Muscle layer of colon (tissue), 2 donors: ENCODE data around the gene APOBEC3B.
"Not testable (repeated sequence)": the region's sequence is repeated elsewhere in the genome, so short reads cannot be mapped to it uniquely, and the experiment has no call there.

Experiments
- H3K27ac ChIP-seq: one replicate; pipeline ENCODE4 v1.7.0; 2013; ENCODE audit warnings: low read depth, mild to moderate bottlenecking, low read length, moderate library complexity
- H3K27me3 ChIP-seq, 2 donors: one replicate each; pipeline ENCODE4 v1.7.0; 2013; ENCODE audit warnings: low read length in 2 of 2, mild to moderate bottlenecking in 2 of 2; ENCODE audit not compliant: insufficient read depth in 2 of 2, control insufficient read depth in 1 of 2
- H3K36me3 ChIP-seq: one replicate; pipeline ENCODE4 v1.7.0; 2013; ENCODE audit warnings: mild to moderate bottlenecking, low read length; ENCODE audit not compliant: insufficient read depth
- H3K4me1 ChIP-seq: one replicate; pipeline ENCODE4 v1.7.0; 2013; ENCODE audit warnings: mild to moderate bottlenecking, low read length; ENCODE audit not compliant: insufficient read depth
- H3K4me3 ChIP-seq, 2 donors: one replicate each; pipeline ENCODE4 v1.7.0; 2013; ENCODE audit warnings: low read length in 2 of 2, low read depth in 1 of 2, mild to moderate bottlenecking in 1 of 2, moderate library complexity in 1 of 2
- H3K9ac ChIP-seq: one replicate; pipeline ENCODE4 v1.7.0; 2013; ENCODE audit warnings: low read length
- H3K9me3 ChIP-seq: one replicate; pipeline ENCODE4 v1.7.0; 2013; ENCODE audit warnings: mild to moderate bottlenecking, low read length
- donor health status: abdominal sarcoma.
- donor health status: Adenocarcinoma of cecum.

APOBEC3B gene

DNA sequence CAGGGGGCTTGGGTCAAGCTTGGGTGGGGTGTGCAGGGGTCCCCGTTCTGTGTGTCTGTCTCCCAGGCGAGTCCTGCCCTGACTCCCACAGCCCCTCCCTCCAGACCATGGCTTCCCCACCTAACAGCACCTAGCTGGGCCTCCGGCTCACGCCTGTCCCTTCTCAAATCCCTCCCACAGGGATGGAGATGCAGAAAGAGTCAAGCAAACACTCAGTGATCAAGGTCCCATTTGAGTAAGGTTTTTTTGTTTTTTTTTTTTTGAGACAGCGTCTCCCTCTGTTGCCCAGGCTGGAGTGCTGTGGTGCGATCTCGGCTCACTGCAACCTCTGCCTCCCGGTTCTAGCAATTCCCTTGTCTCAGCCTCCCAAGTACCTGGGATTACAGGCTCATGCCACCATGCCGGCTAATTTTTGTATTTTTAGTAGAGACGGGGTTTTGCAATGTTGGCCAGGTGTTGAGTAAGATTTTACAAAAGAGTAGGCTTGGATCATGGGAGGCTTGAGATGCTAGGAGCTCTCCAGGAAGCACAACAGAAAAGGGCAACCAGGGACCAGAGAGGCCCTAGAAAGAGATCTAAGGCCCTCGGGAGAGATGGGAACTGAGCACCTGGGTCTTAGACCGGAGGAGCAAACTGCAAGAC is 44.5 kb downstream of the APOBEC3B start:
- H3K4me3 ChIP-seq, result no peak overlapping the region
- H3K4me1 ChIP-seq, result no peaks in the 10 kb centered on the region
- H3K9me3 ChIP-seq, result no peaks in the 10 kb centered on the region
- H3K36me3 ChIP-seq, result no peaks in the 10 kb centered on the region
- no peaks in the 10 kb centered on the region for H3K27me3 ChIP-seq
- H3K27ac ChIP-seq, result no peak overlapping the region
- no peak overlapping the region for H3K9ac ChIP-seq

DNA sequence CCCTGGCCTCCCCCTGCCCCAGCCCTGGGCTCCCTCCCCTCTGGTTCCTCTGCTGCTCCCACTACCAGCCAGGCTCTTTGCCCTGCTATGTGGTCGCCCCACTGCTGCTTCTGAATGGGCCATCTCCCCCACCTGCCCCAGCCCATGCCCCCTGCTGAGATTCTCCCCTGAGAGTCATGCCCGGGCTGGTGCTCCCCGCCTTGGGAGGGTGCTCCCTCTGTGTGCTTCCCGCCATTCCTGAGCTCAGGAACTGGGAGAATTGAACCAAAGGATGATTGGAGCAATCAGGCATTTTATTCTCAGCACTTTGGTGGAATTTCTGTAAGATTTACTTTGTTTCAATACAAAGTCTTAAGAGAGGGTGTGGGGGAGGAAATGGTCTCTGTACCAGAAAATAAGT is 45.6 kb downstream of the APOBEC3B start:
- no peak overlapping the region for H3K27ac ChIP-seq
- H3K36me3 ChIP-seq, result no peaks in the 10 kb centered on the region
- no peak overlapping the region for H3K9ac ChIP-seq
- H3K9me3 ChIP-seq, result no peaks in the 10 kb centered on the region
- H3K4me3 ChIP-seq, result no peak overlapping the region
- H3K27me3 ChIP-seq, result no peaks in the 10 kb centered on the region
- H3K4me1 ChIP-seq, result no peaks in the 10 kb centered on the region

DNA sequence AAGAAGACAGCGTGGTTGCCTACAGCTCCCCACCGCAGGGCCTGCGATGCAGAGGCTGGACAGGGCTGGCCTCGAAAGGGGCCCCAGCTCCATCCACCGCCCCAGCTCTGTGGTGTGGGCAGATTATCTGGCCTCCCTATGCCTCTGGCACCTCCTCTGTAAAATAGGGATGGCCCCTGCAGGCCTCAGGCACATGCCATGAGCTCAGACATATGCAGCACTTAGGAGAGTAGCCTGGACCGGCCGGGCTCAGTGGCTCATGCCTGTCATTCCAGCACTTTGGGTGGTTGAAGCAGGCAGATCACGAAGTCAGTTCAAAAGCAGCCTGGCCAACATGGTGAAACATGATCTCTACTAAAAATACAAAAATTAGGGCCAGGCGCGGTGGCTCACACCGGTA is 46.1 kb downstream of the APOBEC3B start:
- H3K9me3 ChIP-seq, result no peaks in the 10 kb centered on the region
- H3K36me3 ChIP-seq, result no peaks in the 10 kb centered on the region
- no peaks in the 10 kb centered on the region for H3K27me3 ChIP-seq
- no peak overlapping the region for H3K27ac ChIP-seq
- H3K4me3 ChIP-seq, result no peak overlapping the region
- no peaks in the 10 kb centered on the region for H3K4me1 ChIP-seq
- H3K9ac ChIP-seq, result no peak overlapping the region

DNA sequence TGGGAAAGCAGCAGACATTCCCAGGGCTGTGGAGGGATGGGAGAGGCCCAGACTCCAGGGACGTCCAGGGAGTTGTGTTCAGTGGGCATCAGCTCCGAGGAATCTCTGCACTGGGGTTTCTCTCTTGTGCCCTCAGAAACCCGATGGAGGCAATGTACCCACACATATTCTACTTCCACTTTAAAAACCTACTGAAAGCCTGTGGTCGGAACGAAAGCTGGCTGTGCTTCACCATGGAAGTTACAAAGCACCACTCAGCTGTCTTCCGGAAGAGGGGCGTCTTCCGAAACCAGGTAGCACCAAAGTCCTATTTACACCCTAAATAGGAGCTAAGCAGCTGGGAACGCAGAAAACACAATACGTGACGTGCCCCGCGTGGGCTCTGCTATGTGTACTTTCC is 47.1 kb downstream of the APOBEC3B start:
- H3K27ac ChIP-seq, result no peak overlapping the region
- no peaks in the 10 kb centered on the region for H3K36me3 ChIP-seq
- no peak overlapping the region for H3K9ac ChIP-seq
- no peaks in the 10 kb centered on the region for H3K27me3 ChIP-seq
- H3K9me3 ChIP-seq, result no peaks in the 10 kb centered on the region
- H3K4me3 ChIP-seq, result no peak overlapping the region
- no peaks in the 10 kb centered on the region for H3K4me1 ChIP-seq

DNA sequence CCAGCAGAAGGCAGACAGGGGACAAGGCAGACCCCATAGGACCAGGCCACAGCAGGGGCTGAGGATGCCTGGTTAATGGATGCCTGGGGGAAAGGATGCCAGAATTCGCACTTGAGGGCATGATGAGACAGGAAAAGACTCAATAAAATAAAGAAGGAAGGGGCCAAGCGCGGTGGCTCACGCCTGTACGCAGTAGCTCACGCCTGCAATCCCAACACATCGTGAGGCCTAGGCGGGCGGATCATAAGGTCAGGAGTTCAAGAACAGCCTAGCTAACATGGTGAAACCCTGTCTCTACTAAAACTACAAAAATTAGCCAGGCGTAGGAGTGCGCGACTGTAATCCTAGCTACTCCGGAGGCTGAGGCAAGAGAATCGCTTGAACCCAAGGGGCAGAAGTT is 48.6 kb downstream of the APOBEC3B start:
- Histone ChIP-seq H3K4me1 (no peaks in the 10 kb centered on the region), H3K9ac (no peak overlapping the region), H3K9me3 (no peaks in the 10 kb centered on the region), H3K27ac (no peak overlapping the region), H3K27me3 (no peaks in the 10 kb centered on the region), H3K4me3 (no peak overlapping the region), H3K36me3 (no peaks in the 10 kb centered on the region)

DNA sequence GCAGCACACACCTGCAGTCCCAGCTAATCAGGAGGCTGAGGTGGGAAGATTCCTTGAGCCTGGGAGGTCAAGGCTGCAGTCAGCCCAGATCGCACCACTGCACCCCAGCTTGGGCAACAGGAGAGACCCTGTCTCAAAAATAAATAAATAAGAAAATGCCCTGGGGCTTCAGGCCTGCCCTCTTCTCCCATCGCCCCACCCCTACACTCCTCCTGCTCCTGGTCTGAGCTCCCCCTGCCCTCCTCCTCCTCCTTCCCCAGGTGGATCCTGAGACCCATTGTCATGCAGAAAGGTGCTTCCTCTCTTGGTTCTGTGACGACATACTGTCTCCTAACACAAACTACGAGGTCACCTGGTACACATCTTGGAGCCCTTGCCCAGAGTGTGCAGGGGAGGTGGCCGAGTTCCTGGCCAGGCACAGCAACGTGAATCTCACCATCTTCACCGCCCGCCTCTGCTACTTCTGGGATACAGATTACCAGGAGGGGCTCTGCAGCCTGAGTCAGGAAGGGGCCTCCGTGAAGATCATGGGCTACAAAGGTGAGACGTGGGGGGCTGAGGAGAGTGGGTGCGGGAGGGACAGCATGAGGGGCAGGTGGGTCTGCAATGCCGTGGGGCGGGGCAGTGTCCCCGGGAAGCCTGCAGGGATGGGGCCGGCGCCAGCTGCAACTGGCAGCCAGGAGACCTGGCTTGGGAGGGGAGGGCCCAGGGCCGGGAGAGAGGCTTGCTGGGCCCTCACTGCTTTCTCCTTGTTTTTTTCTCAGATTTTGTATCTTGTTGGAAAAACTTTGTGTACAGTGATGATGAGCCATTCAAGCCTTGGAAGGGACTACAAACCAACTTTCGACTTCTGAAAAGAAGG is 49.5 kb downstream of the APOBEC3B start:
- not testable (repeated sequence) for H3K4me3 ChIP-seq, H3K27ac ChIP-seq, H3K4me1 ChIP-seq, H3K9ac ChIP-seq, H3K9me3 ChIP-seq, H3K36me3 ChIP-seq, H3K27me3 ChIP-seq

DNA sequence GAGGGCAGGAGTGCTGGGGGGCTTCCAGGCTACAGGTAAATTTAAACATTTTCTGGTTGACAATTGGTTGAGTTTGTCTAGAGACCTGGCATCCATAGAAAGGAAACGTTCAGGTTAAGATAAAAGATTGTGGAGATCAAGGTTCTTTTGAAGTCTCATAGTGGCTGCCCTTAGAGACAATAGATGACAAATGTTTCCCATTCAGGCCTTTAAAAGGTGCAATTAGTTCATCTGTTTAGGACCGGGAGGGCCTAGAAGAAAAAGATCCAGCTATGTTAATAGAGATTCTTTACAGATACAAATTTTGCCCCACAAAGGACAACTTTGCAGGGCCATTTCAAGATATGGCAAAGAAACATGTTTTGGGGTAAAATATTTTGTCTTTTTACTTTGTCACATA is 54.9 kb downstream of the APOBEC3B start:
- not testable (repeated sequence) for H3K4me3 ChIP-seq, H3K4me1 ChIP-seq, H3K9ac ChIP-seq, H3K27me3 ChIP-seq, H3K27ac ChIP-seq, H3K9me3 ChIP-seq, H3K36me3 ChIP-seq

DNA sequence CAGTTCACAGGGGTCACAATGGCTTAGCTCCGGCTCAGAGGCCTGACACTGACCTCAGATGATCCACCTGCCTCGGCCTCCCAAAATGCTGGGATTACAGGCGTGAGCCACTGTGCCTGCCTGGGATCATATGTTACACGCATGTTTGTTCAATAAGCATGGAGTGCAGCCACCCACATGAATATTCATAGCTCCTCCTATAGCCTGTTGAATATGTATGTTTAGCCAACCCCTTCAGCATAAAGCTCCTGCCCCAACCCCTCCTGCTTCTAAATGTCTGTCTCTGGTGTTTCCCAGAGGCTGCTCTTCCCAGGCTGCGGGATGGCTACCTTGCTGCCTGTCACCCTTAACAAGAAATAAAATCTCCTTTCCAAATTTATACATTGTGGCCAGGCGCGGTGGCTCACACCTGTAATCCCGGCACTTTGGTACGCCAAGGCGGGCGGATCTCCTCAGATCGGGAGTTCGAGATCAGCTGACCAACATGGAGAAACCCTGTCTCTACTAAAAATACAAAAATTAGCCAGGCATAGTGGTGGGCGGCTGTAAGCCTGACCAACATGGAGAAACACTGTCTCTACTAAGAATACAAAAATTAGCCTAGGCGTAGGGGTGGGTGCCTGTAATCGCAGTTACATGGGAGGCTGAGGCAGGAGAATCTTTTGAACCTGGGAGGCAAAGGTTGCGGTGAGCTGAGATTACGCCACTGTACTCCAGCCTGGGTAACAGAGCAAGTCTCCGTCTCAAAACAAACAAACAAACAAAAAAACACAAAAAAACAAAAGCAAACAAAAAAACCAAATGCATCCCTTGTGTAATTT is 57.4 kb downstream of the APOBEC3B start:
- peaks cover 10% of the 10 kb centered on the region for H3K4me1 ChIP-seq
- H3K36me3 ChIP-seq, result no peaks in the 10 kb centered on the region
- H3K27me3 ChIP-seq, result no peaks in the 10 kb centered on the region
- H3K9me3 ChIP-seq, result no peaks in the 10 kb centered on the region
- no peak overlapping the region for H3K4me3 ChIP-seq
- no peak overlapping the region for H3K27ac ChIP-seq
- H3K9ac ChIP-seq, result no peak overlapping the region

DNA sequence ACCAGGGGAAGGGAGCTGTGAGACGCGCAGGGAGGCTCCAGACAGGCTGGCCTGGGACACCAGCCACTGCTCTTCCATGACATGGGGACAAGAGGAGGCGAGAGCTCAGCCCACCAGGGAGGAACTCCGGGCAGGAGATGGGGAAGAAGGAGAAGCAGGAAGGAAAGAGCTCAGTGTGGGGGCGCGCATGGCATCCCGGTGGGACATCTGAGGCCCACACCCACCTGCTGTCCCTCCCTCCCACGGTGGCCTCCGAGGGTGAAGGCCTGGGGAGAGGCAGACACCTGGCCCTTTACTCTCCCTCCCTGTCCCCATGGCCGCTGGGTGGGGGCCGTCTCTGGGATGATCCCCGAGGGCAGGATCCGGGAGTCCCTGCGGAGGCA is 58.0 kb downstream of the APOBEC3B start:
- H3K27me3 ChIP-seq, H3K9me3 ChIP-seq, H3K4me1 ChIP-seq, H3K9ac ChIP-seq, H3K36me3 ChIP-seq, H3K27ac ChIP-seq: not testable (repeated sequence)
- H3K4me3 ChIP-seq, result peak overlapping the region in 1 of 2 donors; percentile 60

DNA sequence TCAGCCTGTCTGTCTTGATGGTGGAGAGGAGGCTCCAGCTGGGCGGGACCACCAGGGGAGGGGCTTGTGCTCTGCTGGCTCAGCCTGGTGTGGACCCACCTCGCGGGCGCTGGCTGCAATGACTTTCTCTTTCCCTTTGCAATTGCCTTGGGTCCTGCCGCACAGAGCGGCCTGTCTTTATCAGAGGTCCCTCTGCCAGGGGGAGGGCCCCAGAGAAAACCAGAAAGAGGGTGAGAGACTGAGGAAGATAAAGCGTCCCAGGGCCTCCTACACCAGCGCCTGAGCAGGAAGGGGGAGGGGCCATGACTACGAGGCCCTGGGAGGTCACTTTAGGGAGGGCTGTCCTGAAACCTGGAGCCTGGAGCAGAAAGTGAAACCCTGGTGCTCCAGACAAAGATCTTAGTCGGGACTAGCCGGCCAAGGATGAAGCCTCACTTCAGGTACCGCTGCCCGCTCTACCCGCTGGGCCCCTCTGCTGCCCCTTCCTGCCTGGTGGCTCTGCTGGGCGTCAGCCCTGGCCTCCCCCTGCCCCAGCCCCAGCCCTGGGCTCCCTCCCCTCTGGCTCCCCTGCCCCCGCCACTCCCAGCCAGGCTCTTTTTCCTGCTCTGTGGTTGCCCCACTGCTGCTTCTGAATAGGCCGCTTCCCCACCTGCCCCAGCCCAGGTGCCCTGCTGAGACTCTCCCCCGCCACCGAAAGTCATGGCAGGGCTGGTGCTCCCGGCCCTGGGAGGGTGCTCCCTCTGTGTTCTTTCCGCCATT is 58.6 kb downstream of the APOBEC3B start, which contains the start of gene APOBEC3F:
Gene APOBEC3F (plus strand): TSS at position 327 of the 759 bp plus-strand sequence. CDS start 97 bp downstream, at position 424.
- H3K27ac ChIP-seq, result peak within 1 kb of the TSS; percentile 70
- peak within 1 kb of the TSS; percentile 65 for H3K9ac ChIP-seq

DNA sequence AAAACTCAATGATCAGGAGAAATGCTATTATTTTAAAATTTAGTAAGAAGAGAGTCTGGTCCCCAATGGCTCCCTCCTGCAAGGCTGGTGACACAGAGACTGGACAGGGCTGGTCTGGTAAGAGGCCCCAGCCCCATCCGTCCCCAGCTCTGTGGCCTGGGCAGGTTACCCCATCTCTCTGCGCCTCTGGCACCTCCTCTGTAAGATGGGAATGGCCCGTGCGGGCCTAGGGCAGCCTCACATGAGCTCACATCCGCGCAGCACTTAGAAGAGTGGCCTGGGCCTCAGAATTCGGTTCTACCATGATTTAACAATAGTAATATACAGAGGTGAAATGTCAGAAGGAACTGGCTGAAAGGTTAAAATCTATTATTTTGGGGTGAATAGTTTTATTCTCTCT is 59.8 kb downstream of the APOBEC3B start:
- H3K27ac ChIP-seq, result no peak overlapping the region
- H3K36me3 ChIP-seq, result no peaks in the 10 kb centered on the region
- no peak overlapping the region for H3K9ac ChIP-seq
- no peaks in the 10 kb centered on the region for H3K9me3 ChIP-seq
- H3K27me3 ChIP-seq, result no peaks in the 10 kb centered on the region
- peaks cover 10% of the 10 kb centered on the region for H3K4me1 ChIP-seq
- H3K4me3 ChIP-seq, result no peak overlapping the region

More for the DNA sequence above, 58.6 kb downstream of the APOBEC3B start, which contains the start of gene APOBEC3F:
- H3K4me3 ChIP-seq, result peak within 1 kb of the TSS; percentile 60 to 74
- H3K4me1 ChIP-seq, H3K9me3 ChIP-seq, H3K27me3 ChIP-seq, H3K36me3 ChIP-seq: not testable (repeated sequence)
